ENCODE measurements around the gene DGKQ.

GRCh38 chr4:1002631-1003251, 29.4 kb upstream of the DGKQ start:
- TF ChIP-seq ZNF274 (IDR thresholded peaks at IDR 0.05; ENCODE audit: low read depth, low read length) (no peak), EZH2 (IDR thresholded peaks at IDR 0.05) (no peak), POLR2A (IDR thresholded peaks at IDR 0.05; ENCODE audit: borderline replicate concordance, extremely low read depth, insufficient read depth, insufficient read length) (no peak)
- TF ChIP-seq, protein P1, sequence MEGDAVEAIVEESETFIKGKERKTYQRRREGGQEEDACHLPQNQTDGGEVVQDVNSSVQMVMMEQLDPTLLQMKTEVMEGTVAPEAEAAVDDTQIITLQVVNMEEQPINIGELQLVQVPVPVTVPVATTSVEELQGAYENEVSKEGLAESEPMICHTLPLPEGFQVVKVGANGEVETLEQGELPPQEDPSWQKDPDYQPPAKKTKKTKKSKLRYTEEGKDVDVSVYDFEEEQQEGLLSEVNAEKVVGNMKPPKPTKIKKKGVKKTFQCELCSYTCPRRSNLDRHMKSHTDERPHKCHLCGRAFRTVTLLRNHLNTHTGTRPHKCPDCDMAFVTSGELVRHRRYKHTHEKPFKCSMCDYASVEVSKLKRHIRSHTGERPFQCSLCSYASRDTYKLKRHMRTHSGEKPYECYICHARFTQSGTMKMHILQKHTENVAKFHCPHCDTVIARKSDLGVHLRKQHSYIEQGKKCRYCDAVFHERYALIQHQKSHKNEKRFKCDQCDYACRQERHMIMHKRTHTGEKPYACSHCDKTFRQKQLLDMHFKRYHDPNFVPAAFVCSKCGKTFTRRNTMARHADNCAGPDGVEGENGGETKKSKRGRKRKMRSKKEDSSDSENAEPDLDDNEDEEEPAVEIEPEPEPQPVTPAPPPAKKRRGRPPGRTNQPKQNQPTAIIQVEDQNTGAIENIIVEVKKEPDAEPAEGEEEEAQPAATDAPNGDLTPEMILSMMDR (IDR thresholded peaks at IDR 0.05 in 2 of 3, conservative IDR thresholded peaks at IDR 0.05 in 1 of 3; ENCODE audit: borderline replicate concordance in 1 of 3, insufficient read depth in 1 of 3, low read depth in 2 of 3, low read length in 2 of 3) = no peak
